Nephron (organoid): ENCODE data around the gene MSRB3.

Experiments used
- H3K27ac Mint-ChIP-seq, 3 experiments: 2 replicates each; pipeline ENCODE4 v1.8.0; 2020; ENCODE audit warnings: mixed read lengths in 3 of 3, mild to moderate bottlenecking in 2 of 3, moderate library complexity in 1 of 3
- H3K27me3 Mint-ChIP-seq: 2 replicates; pipeline ENCODE4 v1.8.0; 2021; ENCODE audit warnings: low read depth, mild to moderate bottlenecking, moderate library complexity, mixed read lengths
- H3K36me3 Mint-ChIP-seq: 2 replicates; pipeline ENCODE4 v1.8.0; 2020; ENCODE audit warnings: low read depth, mixed read lengths
- H3K4me1 Mint-ChIP-seq: 2 replicates; pipeline ENCODE4 v1.8.0; 2020; ENCODE audit warnings: mixed read lengths
- H3K4me3 Mint-ChIP-seq, 3 experiments: 2 replicates each; pipeline ENCODE4 v1.8.0; 2020; ENCODE audit warnings: mild to moderate bottlenecking in 3 of 3, mixed read lengths in 3 of 3, moderate library complexity in 2 of 3
- H3K9me3 Mint-ChIP-seq: 2 replicates; pipeline ENCODE4 v1.8.0; 2020; ENCODE audit warnings: mixed read lengths
- TF ChIP-seq, protein P1 (sequence below), 3 experiments: fragments of 200-600 bp; sonication (generic); IDR thresholded peaks; one replicate each; pipeline ENCODE4 v1.5.0; 2021; ENCODE audit warnings: antibody characterized with exemption in 3 of 3; ENCODE audit not compliant: unreplicated experiment in 3 of 3

Gene MSRB3

DNA sequence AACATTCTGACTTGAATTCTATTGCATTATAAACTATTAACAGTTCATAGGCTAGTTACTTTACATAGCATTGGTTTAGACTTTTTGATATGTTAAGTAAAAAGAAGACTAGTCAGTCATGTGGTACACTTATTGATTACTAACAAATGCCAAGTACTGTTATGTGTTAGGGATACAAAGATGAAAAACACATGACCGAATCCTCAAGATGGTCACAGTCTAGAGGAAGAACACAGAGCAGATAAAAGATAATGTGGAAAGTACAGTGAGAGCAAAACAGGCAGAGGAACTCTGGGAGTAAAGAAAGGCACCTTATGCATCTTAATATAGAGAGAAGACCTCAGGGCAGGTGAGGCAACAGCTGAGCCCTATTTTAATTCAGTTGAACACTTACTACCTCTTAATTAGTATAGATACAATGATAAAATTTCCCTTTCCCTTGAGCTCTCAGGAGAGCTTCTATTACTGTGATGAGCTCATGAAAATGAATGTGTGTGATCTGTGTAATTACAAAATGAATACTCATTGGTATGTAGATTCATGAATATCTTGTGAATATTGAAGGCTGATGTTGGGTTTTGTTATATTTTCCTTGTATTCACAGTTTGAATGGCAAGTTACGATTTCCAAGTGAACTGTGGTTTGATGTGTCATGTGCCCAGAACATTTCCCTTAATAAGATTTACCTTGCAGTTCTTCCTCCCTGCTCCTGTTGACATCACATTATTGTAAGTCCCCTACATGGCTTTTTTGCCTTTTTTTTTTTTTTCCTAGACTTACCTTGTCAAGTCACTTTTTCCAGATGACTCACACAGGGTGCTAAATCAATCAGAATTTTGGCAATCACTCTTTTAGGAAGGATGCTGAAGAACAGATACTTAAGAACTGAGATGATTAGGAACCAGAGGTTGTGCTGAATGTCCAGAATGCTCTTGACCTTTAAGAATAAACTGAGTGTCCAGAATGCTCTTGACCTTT is 29.5 kb upstream of the MSRB3 start:
- TF ChIP-seq, protein P1, sequence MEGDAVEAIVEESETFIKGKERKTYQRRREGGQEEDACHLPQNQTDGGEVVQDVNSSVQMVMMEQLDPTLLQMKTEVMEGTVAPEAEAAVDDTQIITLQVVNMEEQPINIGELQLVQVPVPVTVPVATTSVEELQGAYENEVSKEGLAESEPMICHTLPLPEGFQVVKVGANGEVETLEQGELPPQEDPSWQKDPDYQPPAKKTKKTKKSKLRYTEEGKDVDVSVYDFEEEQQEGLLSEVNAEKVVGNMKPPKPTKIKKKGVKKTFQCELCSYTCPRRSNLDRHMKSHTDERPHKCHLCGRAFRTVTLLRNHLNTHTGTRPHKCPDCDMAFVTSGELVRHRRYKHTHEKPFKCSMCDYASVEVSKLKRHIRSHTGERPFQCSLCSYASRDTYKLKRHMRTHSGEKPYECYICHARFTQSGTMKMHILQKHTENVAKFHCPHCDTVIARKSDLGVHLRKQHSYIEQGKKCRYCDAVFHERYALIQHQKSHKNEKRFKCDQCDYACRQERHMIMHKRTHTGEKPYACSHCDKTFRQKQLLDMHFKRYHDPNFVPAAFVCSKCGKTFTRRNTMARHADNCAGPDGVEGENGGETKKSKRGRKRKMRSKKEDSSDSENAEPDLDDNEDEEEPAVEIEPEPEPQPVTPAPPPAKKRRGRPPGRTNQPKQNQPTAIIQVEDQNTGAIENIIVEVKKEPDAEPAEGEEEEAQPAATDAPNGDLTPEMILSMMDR (IDR thresholded peaks at IDR 0.05; ENCODE audit: unreplicated experiment in 3 of 3) = no peak
- Mint-ChIP-seq H3K36me3 (peaks cover 39% of the 10 kb centered on the region), H3K27me3 (no peaks in the 10 kb centered on the region), H3K27ac (no peak overlapping the region), H3K4me1 (no peaks in the 10 kb centered on the region), H3K9me3 (no peaks in the 10 kb centered on the region), H3K4me3 (no peak overlapping the region)

DNA sequence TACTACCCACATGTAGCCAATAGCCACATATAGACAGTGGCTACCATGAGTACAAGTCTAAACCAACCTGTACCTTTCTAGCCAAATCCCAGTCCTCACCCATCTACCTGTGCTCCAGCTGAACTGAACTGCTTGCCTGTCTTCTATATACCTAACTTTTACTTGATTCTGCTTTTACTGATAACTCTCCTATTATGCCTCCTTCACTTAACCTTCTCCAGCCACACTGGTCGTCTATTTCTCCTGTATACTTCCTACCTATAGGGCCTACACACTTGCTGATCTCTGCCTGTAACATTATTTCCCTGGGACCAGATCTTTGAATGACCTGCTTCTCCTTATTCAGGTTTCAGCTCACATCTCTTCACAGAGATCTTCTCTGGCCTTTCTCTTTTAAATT is 26.0 kb upstream of the MSRB3 start:
- TF ChIP-seq, protein P1 (IDR thresholded peaks at IDR 0.05; ENCODE audit: unreplicated experiment in 3 of 3) = no peak
- no peaks in the 10 kb centered on the region for H3K27me3 Mint-ChIP-seq
- H3K4me3 Mint-ChIP-seq = no peak overlapping the region
- H3K36me3 Mint-ChIP-seq = peaks cover 18% of the 10 kb centered on the region
- H3K27ac Mint-ChIP-seq = no peak overlapping the region
- no peaks in the 10 kb centered on the region for H3K4me1 Mint-ChIP-seq
- peaks cover 4% of the 10 kb centered on the region for H3K9me3 Mint-ChIP-seq

DNA sequence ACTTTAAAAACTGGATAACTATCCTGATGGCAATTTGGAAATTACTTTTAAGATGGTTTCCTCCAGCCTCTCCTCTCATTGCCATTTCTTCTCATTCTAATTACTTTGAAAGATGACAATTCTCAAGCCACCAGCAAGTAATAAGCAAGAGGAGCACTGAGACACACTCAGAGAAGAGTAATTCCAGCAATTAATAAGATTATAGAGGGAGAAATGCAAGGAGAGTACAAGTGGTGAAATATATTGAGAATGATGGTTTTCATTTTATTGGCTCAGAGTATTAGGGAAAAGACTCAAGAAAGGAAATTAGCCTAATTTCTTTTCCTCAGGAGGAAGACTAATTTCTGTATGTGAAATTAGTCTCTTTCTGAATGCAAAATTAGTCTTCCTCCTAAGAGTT is 20.5 kb upstream of the MSRB3 start:
- H3K36me3 Mint-ChIP-seq = no peaks in the 10 kb centered on the region
- no peaks in the 10 kb centered on the region for H3K27me3 Mint-ChIP-seq
- H3K9me3 Mint-ChIP-seq = peaks cover 6% of the 10 kb centered on the region

DNA sequence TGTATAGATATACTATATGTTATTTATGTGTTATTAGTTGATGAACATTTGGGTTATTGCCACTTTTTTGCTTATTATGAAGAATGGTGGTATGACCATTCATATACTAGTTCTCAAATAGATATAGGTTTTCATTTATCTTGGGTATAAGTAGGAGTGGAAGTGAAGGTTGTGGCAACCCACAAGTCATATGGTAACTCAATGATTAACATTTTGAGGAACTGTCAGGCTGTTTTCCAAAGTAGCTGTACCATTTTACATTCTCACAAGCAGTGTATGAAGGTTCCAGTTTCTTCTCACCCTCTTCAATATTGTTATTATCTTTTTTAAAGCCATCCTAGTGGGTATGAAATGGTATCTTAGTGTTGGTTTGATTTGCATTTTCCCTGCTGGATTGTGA is 19.0 kb upstream of the MSRB3 start:
- no peak overlapping the region for H3K27ac Mint-ChIP-seq
- no peaks in the 10 kb centered on the region for H3K27me3 Mint-ChIP-seq
- no peaks in the 10 kb centered on the region for H3K4me1 Mint-ChIP-seq
- H3K9me3 Mint-ChIP-seq = peaks cover 6% of the 10 kb centered on the region
- TF ChIP-seq, protein P1 (IDR thresholded peaks at IDR 0.05; ENCODE audit: unreplicated experiment in 3 of 3) = no peak
- H3K36me3 Mint-ChIP-seq = no peaks in the 10 kb centered on the region
- no peak overlapping the region for H3K4me3 Mint-ChIP-seq

More for the DNA sequence above, 20.5 kb upstream of the MSRB3 start:
- TF ChIP-seq, protein P1 (IDR thresholded peaks at IDR 0.05; ENCODE audit: unreplicated experiment in 3 of 3) = no peak
- no peaks in the 10 kb centered on the region for H3K4me1 Mint-ChIP-seq
- H3K4me3 Mint-ChIP-seq = no peak overlapping the region
- no peak overlapping the region for H3K27ac Mint-ChIP-seq

DNA sequence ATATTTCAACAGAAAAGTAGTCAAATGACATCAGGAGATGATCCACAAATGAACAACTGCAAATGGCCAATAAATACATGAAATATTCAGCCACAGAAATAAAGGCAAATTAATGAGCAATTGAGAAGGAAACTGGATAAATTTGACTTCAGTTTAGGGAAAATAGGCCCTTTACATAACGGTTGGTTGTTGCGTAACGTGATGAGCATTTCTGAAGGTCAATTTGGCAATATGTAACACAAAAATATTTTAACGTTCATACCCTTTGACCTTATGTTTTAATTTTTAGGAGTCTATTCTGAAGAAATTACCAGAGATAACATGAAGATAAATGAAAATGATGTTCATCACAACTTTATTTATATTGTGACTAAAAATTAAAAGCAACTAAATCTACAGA is 14.7 kb upstream of the MSRB3 start:
- Mint-ChIP-seq H3K9me3 (peaks cover 2% of the 10 kb centered on the region), H3K36me3 (no peaks in the 10 kb centered on the region), H3K4me1 (no peaks in the 10 kb centered on the region), H3K27me3 (no peaks in the 10 kb centered on the region), H3K4me3 (no peak overlapping the region), H3K27ac (no peak overlapping the region)
- TF ChIP-seq, protein P1 (IDR thresholded peaks at IDR 0.05; ENCODE audit: unreplicated experiment in 3 of 3) = no peak

DNA sequence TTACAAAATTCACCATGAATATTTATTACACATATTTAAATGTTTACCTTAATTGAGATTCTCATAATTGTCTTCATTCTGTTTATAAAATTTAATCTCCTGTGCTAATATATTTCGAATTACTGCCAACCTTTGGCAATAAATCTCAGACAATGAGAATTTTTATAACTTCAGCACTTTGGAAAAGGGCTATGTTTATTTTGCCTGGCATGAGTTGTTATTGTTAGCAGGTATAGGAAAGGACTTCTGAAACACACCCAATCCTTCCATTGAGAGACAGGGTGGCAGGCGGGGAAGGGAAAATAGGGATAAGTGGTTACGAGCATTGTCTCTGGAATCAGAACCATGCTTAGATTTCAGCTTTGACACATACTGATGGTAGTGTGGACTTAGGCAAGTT is 12.1 kb upstream of the MSRB3 start:
- H3K27ac Mint-ChIP-seq = no peak overlapping the region

More for the DNA sequence above, 12.1 kb upstream of the MSRB3 start:
- Mint-ChIP-seq H3K27me3 (no peaks in the 10 kb centered on the region), H3K4me1 (no peaks in the 10 kb centered on the region), H3K36me3 (no peaks in the 10 kb centered on the region), H3K9me3 (no peaks in the 10 kb centered on the region), H3K4me3 (no peak overlapping the region)
- TF ChIP-seq, protein P1 (IDR thresholded peaks at IDR 0.05; ENCODE audit: unreplicated experiment in 3 of 3) = no peak
